Measurements from ENCODE around the gene CMSS1.
"Not testable (repeated sequence)": the region's sequence is repeated elsewhere in the genome, so short reads cannot be mapped to it uniquely, and the experiment has no call there.

Gene CMSS1

GRCh38 chr3:99810403-99810802, 7.3 kb upstream of the CMSS1 start:
- H3K4me3 ChIP-seq (ENCODE audit: low read depth, low read length): no peak overlapping the region

GRCh38 chr3:99817047-99817436, 620 bp upstream of the CMSS1 start:
- H3K4me3 ChIP-seq (ENCODE audit: low read depth, low read length): peak overlapping the region; percentile 86

- H3K4me3 ChIP-seq (ENCODE audit: low read depth, low read length): no peak overlapping the region
Observed at GRCh38 chr3:99818818-99819217, 1.2 kb downstream of the CMSS1 start.

DNA sequence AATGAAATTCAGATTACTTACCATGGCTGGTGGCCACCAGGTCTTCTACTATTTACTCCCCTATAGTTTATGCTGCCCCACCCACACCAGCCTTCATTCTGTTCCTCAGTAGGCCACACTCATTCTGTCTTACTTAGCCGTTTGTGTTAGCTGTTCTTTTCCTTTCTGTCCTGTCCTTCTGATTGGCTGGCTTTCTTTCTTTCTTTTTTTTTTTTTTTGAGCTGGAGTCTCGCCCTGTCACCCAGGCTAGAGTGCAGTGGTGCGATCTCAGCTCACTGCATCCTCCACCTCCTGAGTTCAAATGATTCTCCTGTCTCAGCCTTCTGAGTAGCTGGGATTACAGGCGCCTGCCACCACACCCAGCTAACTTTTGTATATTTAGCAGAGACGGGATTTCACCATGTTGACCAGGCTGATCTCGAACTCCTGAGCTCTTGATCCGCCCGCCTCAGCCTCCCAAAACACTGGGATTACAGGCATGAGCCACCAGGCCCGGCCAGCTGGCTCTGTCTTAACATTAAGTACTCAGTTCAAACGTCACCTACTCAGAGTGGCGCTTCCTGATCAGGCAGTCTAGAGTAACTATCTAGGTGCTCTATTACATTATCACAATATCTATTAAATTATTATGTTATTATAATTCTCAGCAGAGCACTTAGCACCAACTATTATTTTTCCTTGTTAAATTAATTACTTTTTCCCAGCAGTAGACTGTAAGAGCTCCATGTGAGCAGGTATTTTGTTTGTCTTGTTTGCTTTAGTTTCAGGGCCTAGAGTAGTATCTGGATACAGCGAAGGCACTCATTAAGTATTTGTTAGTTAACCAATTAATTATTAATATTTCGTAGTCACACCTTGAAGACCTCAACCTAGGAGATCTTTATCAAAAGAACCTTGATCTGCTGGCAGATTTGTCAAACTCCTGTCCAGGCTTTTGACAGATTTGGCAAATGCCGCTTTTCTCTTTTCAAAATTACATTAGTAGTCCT, 6.4 kb downstream of the CMSS1 start:
- H3K4me3 ChIP-seq (ENCODE audit: low read depth, low read length): no peak overlapping the region

DNA sequence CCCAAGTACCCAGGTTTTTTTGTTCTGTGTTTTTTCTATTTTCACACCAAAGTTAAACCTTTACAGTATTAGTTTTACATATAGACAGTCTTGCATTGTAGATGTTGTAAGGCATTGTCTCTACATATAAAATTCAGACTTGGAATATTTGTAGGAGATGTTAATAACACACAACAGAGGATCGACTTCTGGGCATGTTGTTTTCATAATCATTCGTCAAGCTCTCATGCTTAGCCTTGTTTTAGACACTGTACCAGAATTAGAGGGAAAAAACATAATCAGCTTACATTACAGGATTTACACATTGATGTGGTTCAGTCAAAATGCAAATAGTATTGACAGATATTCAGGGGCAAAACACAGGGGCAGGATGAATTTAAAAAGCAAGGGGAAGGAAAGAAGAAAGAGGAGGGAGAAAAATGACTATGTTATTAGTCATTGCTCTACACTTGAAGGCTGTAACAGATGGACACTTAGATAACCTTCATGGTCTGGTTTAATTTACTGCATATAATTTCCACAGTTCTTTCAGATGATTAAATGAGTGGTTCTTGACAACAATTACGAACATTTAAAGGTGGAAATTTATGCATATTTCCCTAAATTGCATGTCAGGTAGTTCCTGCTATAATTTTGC, 7.5 kb downstream of the CMSS1 start:
- H3K4me3 ChIP-seq (ENCODE audit: low read depth, low read length): no peak overlapping the region

DNA sequence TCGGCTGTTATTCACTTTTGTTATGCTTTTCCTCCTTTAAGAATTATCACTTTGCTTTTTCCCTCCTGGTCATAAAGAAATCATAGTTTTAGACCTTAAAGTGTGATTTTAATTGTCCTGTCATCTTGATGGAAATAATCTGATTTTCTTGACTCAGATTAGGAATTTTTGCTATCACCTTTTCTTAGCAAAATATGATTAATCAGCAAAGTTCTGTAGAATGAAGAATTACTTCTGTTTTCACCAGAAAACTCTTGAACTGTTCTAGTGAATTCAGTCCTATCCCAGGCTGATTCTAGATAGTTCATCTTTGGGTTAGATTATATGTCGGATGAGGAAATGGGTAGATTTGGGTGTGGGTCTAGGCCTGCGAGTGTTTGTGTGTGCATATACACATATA, 12.2 kb downstream of the CMSS1 start:
- no peak overlapping the region for H3K4me3 ChIP-seq (ENCODE audit: low read depth, low read length)

GRCh38 chr3:99833617-99834205, 16.0 kb downstream of the CMSS1 start:
- H3K4me3 ChIP-seq (ENCODE audit: low read depth, low read length): no peak overlapping the region

DNA sequence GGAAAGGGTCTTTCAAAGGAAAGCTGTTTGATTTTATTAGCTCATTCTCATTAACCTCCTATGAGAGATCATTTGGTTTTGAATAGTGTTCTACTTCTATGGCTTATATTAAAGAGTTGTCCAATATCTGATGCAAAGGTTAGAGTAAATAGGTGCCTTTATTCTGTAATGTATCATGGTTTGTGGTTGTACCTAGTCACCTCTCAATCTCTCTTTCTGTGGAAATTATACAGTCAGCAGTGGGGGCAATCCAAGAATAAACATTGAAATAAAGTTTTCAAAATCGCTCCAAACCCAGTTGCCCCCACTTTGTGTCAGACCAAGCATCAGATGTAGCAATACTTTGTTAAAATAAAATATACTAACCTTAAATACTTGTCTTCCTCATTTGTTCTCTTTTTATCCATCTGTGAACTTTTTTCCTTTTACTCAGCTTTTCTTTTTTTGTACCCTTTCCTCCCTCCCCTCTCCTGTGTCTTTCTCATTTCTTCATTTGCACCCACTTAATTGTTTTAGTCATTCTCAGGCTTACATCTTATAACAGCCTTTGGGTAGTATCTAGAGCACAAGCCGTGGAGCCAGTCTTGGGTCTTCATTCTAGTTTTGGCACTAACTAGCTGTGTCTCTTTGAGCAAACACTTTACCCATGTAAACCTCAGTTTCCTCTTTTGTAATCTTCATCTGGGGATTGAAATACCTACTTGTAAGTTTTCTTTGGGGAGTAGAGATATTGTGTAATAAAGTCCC, 16.7 kb downstream of the CMSS1 start:
- H3K4me3 ChIP-seq (ENCODE audit: low read depth, low read length): no peak overlapping the region

GRCh38 chr3:99836681-99837080, 19.0 kb downstream of the CMSS1 start:
- no peak overlapping the region for H3K4me3 ChIP-seq (ENCODE audit: low read depth, low read length)

DNA sequence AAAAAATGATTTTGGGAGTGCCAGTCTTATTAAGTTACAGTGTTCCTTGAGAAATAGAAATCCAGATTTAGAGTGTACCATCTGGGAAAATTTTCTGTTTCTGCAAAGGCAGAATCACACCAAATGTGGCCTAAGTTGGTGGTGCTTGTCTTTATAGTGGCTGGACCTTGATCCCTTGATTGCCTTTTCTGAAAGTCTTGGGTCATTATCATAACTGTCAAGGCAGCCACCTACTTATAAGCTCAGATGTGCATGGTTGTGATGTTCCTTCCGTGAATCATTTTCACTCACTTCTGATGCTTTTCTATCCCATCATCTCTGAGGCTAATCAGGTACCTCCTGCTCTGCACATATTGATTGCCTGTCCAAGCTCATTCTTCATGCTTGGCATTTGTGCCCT, 20.1 kb downstream of the CMSS1 start:
- no peak overlapping the region for H3K4me3 ChIP-seq (ENCODE audit: low read depth, low read length)

- H3K4me3 ChIP-seq (ENCODE audit: low read depth, low read length): no peak overlapping the region
Observed at GRCh38 chr3:99838755-99839154, 21.1 kb downstream of the CMSS1 start.

- H3K4me3 ChIP-seq (ENCODE audit: low read depth, low read length): no peak overlapping the region
Observed at GRCh38 chr3:99839613-99840012, 22.0 kb downstream of the CMSS1 start.

- not testable (repeated sequence) for H3K4me3 ChIP-seq (ENCODE audit: low read depth, low read length)
Observed at GRCh38 chr3:99841949-99842348, 24.3 kb downstream of the CMSS1 start.

DNA sequence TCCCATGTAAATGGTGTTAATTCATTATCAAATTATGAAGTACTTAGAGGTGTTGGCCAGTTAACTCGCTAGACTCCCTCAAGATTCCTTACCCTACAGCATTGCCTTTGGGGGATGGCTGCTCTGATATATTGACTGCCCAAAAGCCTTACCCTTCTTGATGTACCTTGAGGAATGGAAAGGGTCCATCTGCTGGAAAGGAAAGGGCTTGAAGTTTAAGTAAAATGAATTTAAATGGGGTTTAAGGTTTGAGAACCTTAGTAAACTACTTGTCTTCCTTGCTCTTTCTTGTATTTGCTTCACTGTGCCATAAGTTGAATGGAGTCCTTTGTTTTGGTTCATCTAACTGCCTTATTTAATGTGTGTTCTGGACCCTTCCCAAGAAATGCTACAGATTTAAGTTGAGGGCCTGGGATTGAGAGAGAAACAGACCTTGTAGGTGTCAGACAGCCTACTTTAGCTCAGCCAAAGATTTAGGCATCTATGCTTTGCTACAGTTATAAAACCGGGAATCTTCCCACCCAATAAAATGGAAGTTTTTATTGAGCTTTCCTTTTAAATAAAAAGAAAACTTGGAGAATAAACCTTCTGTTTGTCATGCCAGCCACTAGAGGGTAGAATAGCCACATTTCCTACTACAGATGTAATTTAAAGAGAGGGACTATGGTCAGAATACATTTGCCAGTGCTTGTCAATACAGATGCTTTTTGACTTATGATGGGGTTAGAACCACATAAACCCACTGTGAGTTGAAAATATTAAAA, 25.3 kb downstream of the CMSS1 start:
- H3K4me3 ChIP-seq (ENCODE audit: low read depth, low read length): no peak overlapping the region

GRCh38 chr3:99843590-99844258, 26.1 kb downstream of the CMSS1 start:
- H3K4me3 ChIP-seq (ENCODE audit: low read depth, low read length): no peak overlapping the region

DNA sequence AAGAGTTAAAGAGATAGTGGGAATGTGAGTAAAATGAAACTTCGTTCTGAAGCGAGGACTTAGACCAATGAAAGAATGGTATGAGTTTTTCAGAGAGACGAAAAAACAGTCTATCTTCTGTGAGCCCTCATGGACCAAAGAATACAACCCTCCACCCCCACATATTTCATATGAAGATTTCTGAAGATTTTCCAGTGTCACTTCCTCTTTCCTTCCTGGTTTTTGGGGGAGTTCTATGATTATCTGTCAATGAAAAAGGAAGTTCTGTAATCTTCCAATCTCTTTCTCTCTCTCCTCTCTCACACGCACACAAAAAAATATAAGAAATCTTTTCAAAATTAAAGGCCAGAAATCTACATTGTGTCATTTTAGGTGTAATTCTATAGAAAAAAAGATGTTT, 27.7 kb downstream of the CMSS1 start:
- no peak overlapping the region for H3K4me3 ChIP-seq (ENCODE audit: low read depth, low read length)

DNA sequence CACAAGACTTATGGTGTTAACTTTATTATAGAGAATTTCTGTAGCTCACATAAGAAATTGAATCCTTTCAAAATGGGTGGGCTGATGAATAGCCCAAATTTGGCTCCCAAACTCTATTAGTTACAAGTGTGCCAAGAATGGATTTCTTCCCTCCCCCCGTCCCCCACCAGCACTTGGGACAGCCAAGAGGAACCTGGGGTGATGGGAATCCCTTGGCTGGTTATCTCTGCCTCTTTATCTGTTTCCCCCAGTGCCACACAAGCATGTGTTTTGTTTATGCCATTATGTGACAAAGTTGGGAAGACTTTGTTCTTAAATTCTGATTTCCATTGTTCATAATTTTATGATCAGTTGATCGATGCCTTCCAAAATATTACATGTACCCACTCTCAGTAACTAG, 28.3 kb downstream of the CMSS1 start:
- no peak overlapping the region for H3K4me3 ChIP-seq (ENCODE audit: low read depth, low read length)

GRCh38 chr3:99846477-99847160, 29.0 kb downstream of the CMSS1 start:
- H3K4me3 ChIP-seq (ENCODE audit: low read depth, low read length): no peak overlapping the region

GRCh38 chr3:99848433-99848832, 30.8 kb downstream of the CMSS1 start:
- H3K4me3 ChIP-seq (ENCODE audit: low read depth, low read length): no peak overlapping the region
